Activated CD4-positive, alpha-beta T cell treated with anti-CD3 and anti-CD28 coated beads, Interleukin-2, amount 10 ng/mL, durations not matched to agents 24 days and 14 days (primary cell): ENCODE results near the gene PLAAT1. TPM values are rescaled to one million over a fixed set of nuclear protein-coding genes. Genes with fewer than 3 reads are reported as not detected.

Source experiments
- DNase-seq: peaks from one replicate; pipeline ENCODE4 v3.0.0; 2022
- H3K27ac Mint-ChIP-seq: one replicate; pipeline ENCODE4 v1.8.0; 2022; ENCODE audit warnings: mild to moderate bottlenecking, mixed read lengths
- H3K27me3 Mint-ChIP-seq: one replicate; pipeline ENCODE4 v1.8.0; 2022; ENCODE audit warnings: mixed read lengths
- H3K36me3 Mint-ChIP-seq: one replicate; pipeline ENCODE4 v1.8.0; 2022; ENCODE audit warnings: low read depth, mild to moderate bottlenecking, mixed read lengths
- H3K4me1 Mint-ChIP-seq: one replicate; pipeline ENCODE4 v1.8.0; 2021; ENCODE audit warnings: mixed read lengths
- H3K4me3 Mint-ChIP-seq: one replicate; pipeline ENCODE4 v1.8.0; 2022; ENCODE audit warnings: mild to moderate bottlenecking, moderate library complexity, mixed read lengths
- H3K9me3 Mint-ChIP-seq: one replicate; pipeline ENCODE4 v1.8.0; 2021; ENCODE audit warnings: mixed read lengths
- intact Hi-C: fragments of 100-400 bp; cut with micrococcal nuclease; formaldehyde crosslinking; loops from one replicate; pipeline ENCODE4 v1.15.1; 2023
- total RNA-seq: library from RNA; stranded (reverse); gene quantifications from 2 replicates; pipeline ENCODE4 v1.2.3, GENCODE V29; 2022

Gene PLAAT1
- total RNA-seq, 1 donor from 2014 or later = not detected

- intact Hi-C loops = no loop called here
- Mint-ChIP-seq H3K9me3 (no peaks in the 10 kb centered on the region), H3K4me1 (no peaks in the 10 kb centered on the region), H3K27ac (no peak overlapping the region), H3K36me3 (no peaks in the 10 kb centered on the region), H3K4me3 (no peak overlapping the region), H3K27me3 (no peaks in the 10 kb centered on the region)
- no peak for DNase-seq
These were observed 9.8 kb upstream of the PLAAT1 start for GRCh38 chr3:193231201-193231600.

- Mint-ChIP-seq H3K27ac (no peak overlapping the region), H3K27me3 (peaks cover 25% of the 10 kb centered on the region), H3K9me3 (peaks cover 4% of the 10 kb centered on the region), H3K4me1 (no peaks in the 10 kb centered on the region), H3K36me3 (no peaks in the 10 kb centered on the region), H3K4me3 (no peak overlapping the region)
- DNase-seq = no peak
- intact Hi-C loops = no loop called here
These were observed 4.4 kb upstream of the PLAAT1 start for GRCh38 chr3:193236599-193236998.

- intact Hi-C loops = no loop called here
- Mint-ChIP-seq H3K4me3 (no peak overlapping the region), H3K27me3 (peaks cover 29% of the 10 kb centered on the region), H3K27ac (no peak overlapping the region), H3K4me1 (no peaks in the 10 kb centered on the region), H3K9me3 (peaks cover 4% of the 10 kb centered on the region), H3K36me3 (no peaks in the 10 kb centered on the region)
- no peak for DNase-seq
These were observed 4.0 kb upstream of the PLAAT1 start for GRCh38 chr3:193237030-193237429.

GRCh38 chr3:193240436-193240849 is 579 bp upstream of the PLAAT1 start:
- no peaks in the 10 kb centered on the region for H3K36me3 Mint-ChIP-seq
- intact Hi-C loops = no loop called here
- peak overlapping the region; percentile 61 for H3K4me3 Mint-ChIP-seq
- H3K27me3 Mint-ChIP-seq = peaks cover 39% of the 10 kb centered on the region
- H3K4me1 Mint-ChIP-seq = no peaks in the 10 kb centered on the region
- DNase-seq = no peak
- peaks cover 4% of the 10 kb centered on the region for H3K9me3 Mint-ChIP-seq
- H3K27ac Mint-ChIP-seq = no peak overlapping the region

- Mint-ChIP-seq H3K4me1 (no peaks in the 10 kb centered on the region), H3K4me3 (no peak overlapping the region), H3K27me3 (peaks cover 39% of the 10 kb centered on the region), H3K9me3 (peaks cover 4% of the 10 kb centered on the region), H3K27ac (no peak overlapping the region), H3K36me3 (no peaks in the 10 kb centered on the region)
- DNase-seq = no peak
- intact Hi-C loops = no loop called here
These were observed 694 bp downstream of the PLAAT1 start for GRCh38 chr3:193241716-193242115.

- peaks cover 35% of the 10 kb centered on the region for H3K27me3 Mint-ChIP-seq
- H3K4me3 Mint-ChIP-seq = no peak overlapping the region
- intact Hi-C loops = no loop called here
- DNase-seq = no peak
- no peaks in the 10 kb centered on the region for H3K4me1 Mint-ChIP-seq
- H3K36me3 Mint-ChIP-seq = no peaks in the 10 kb centered on the region
- peaks cover 9% of the 10 kb centered on the region for H3K9me3 Mint-ChIP-seq
- H3K27ac Mint-ChIP-seq = no peak overlapping the region
These were observed 2.5 kb downstream of the PLAAT1 start for GRCh38 chr3:193243571-193243970.

- H3K27me3 Mint-ChIP-seq = no peaks in the 10 kb centered on the region
- H3K9me3 Mint-ChIP-seq = peaks cover 4% of the 10 kb centered on the region
- intact Hi-C loops = no loop called here
- no peaks in the 10 kb centered on the region for H3K4me1 Mint-ChIP-seq
- H3K36me3 Mint-ChIP-seq = no peaks in the 10 kb centered on the region
- no peak overlapping the region for H3K4me3 Mint-ChIP-seq
- H3K27ac Mint-ChIP-seq = no peak overlapping the region
- DNase-seq = no peak
These were observed 7.9 kb downstream of the PLAAT1 start for GRCh38 chr3:193248848-193249468.

GRCh38 chr3:193250492-193250891 is 9.5 kb downstream of the PLAAT1 start:
- intact Hi-C loops = no loop called here
- H3K36me3 Mint-ChIP-seq = no peaks in the 10 kb centered on the region
- H3K4me1 Mint-ChIP-seq = no peaks in the 10 kb centered on the region
- no peaks in the 10 kb centered on the region for H3K27me3 Mint-ChIP-seq
- DNase-seq = no peak
- no peak overlapping the region for H3K27ac Mint-ChIP-seq
- H3K9me3 Mint-ChIP-seq = peaks cover 4% of the 10 kb centered on the region
- H3K4me3 Mint-ChIP-seq = no peak overlapping the region

- Mint-ChIP-seq H3K36me3 (no peaks in the 10 kb centered on the region), H3K27me3 (peaks cover 4% of the 10 kb centered on the region), H3K9me3 (no peaks in the 10 kb centered on the region), H3K4me3 (no peak overlapping the region), H3K4me1 (no peaks in the 10 kb centered on the region), H3K27ac (no peak overlapping the region)
- intact Hi-C loops = no loop called here
- no peak for DNase-seq
These were observed 13.1 kb downstream of the PLAAT1 start for GRCh38 chr3:193253986-193254660.

GRCh38 chr3:193261970-193262369 is 20.9 kb downstream of the PLAAT1 start:
- no peak for DNase-seq
- Mint-ChIP-seq H3K4me3 (no peak overlapping the region), H3K27ac (no peak overlapping the region), H3K27me3 (peaks cover 6% of the 10 kb centered on the region), H3K9me3 (no peaks in the 10 kb centered on the region), H3K36me3 (no peaks in the 10 kb centered on the region), H3K4me1 (no peaks in the 10 kb centered on the region)
- intact Hi-C loops = no loop called here

GRCh38 chr3:193262707-193263106 is 21.7 kb downstream of the PLAAT1 start:
- no peak for DNase-seq
- Mint-ChIP-seq H3K36me3 (no peaks in the 10 kb centered on the region), H3K27me3 (peaks cover 6% of the 10 kb centered on the region), H3K4me1 (no peaks in the 10 kb centered on the region), H3K4me3 (no peak overlapping the region), H3K27ac (no peak overlapping the region), H3K9me3 (no peaks in the 10 kb centered on the region)
- intact Hi-C loops = no loop called here

GRCh38 chr3:193269343-193270028 is 28.5 kb downstream of the PLAAT1 start:
- Mint-ChIP-seq H3K4me1 (no peaks in the 10 kb centered on the region), H3K4me3 (no peak overlapping the region), H3K36me3 (no peaks in the 10 kb centered on the region), H3K27me3 (no peaks in the 10 kb centered on the region), H3K9me3 (no peaks in the 10 kb centered on the region), H3K27ac (no peak overlapping the region)
- intact Hi-C loops = no loop called here
- DNase-seq = no peak

GRCh38 chr3:193270451-193270850 is 29.4 kb downstream of the PLAAT1 start:
- Mint-ChIP-seq H3K4me3 (no peak overlapping the region), H3K4me1 (no peaks in the 10 kb centered on the region), H3K36me3 (no peaks in the 10 kb centered on the region), H3K9me3 (no peaks in the 10 kb centered on the region), H3K27me3 (no peaks in the 10 kb centered on the region), H3K27ac (no peak overlapping the region)
- intact Hi-C loops = no loop called here
- no peak for DNase-seq

GRCh38 chr3:193271101-193271840 is 30.2 kb downstream of the PLAAT1 start:
- Mint-ChIP-seq H3K27me3 (no peaks in the 10 kb centered on the region), H3K9me3 (no peaks in the 10 kb centered on the region), H3K4me1 (no peaks in the 10 kb centered on the region), H3K27ac (no peak overlapping the region), H3K36me3 (no peaks in the 10 kb centered on the region), H3K4me3 (no peak overlapping the region)
- DNase-seq = no peak
- intact Hi-C loops = no loop called here
